ENCODE data around the gene WBP2.

The WBP2 gene

DNA sequence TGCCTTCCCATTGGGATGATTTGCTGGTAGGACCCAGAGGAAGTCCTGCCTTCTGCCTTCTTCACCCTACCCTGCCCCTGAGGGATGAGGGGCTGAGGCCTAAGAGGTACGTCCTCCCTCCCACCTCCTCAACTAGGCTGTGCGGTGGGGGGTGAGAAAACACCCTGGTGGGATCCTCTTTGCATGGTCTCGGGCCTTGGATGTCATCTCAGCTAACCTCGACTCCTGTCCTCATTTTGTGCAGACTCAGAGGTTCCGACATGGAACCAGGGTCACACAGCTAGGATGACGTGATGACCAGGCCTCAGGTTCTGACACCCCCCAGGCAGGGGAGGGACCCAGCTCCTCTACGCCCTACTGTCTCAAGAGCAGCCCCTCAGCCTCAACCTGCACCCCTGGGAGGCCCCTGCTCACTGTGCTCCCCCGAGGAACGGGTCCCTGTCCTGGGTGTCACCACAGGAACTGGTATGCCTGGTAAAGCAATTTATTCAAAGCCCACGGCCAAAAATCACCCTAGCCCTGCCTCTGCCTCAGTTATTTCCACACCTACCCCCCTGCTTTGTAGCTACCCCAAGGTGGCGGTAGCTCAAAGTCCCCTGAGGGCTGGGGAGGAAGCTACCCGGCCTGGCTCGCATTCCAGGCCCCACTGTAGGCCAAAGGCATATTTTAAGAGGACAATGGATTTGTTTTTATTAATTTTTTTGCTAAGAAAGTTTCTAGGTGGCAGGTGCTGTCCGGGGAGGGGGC lies 28.4 kb downstream of the WBP2 start:
- DNase-seq, result no peak

DNA sequence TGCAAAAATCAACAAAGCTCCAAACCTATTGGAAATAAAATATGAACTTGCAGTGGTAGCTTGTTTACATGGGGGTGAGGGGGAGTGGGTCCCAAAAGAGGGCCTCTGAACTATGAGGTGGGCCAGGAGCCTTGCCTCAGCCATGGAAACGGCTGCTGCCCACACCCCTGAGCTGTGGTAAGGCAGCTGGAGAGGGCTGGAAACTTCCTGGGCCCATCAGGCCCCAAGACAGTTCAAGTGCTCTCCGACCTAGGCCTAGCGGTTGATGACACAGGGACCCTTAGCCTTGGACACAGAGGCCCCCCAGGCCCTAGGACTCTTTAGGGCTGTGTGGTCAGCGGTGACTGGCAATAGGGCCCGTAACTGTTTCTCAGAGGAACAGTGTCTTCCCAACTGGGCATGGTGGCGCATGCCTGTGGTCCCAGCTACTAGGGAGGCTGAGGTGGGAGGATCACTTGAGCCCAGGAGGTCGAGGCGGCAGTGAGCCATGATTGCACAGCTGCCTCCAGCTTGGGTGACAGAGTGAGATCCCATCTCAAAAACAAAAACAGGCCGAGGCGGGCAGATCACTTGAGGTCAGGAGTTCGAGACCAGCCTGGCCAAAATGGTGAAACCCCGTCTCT lies 29.3 kb downstream of the WBP2 start:
- DNase-seq, result no peak

DNA sequence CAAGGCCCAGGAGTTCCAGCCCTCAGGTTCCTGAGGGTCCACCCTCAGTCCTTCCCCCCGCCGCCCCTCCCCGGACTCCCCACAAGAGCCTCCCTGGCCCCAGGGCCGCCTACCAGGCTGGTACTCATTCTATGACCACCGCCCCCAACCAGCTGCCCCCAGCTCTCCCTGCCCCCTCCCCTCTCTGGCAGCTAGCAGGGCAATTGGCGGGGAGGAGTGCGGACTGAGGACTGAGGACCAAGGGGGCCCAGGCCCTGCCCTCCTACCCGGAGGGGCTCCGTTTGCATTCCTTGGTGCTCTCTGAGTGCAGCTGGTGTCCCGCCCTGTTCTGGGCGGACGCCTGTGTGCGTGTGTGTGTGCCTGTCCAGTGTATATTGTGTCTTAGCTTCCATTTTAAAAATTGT lies 30.0 kb downstream of the WBP2 start:
- DNase-seq, result no peak

DNA sequence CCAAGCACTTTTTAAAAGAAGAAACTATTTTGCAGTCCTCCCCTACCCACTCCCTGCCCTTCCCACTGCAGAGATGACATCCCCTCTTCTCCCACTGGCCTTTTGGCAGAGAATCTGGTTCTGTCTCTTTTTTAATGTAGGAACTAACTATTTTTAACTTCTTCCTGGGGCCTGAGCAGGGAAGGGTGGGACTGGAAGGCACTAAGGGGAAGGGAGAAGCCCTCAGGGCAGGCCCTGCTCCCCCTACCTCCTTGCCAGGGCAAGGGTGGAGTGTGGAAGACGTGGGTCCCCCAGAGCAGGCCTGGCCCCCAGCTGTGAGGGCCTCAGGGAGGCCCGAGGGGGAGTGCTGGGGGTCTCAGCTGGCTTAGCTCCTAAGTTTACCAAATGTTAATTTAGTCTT lies 30.5 kb downstream of the WBP2 start:
- DNase-seq, result no peak

DNA sequence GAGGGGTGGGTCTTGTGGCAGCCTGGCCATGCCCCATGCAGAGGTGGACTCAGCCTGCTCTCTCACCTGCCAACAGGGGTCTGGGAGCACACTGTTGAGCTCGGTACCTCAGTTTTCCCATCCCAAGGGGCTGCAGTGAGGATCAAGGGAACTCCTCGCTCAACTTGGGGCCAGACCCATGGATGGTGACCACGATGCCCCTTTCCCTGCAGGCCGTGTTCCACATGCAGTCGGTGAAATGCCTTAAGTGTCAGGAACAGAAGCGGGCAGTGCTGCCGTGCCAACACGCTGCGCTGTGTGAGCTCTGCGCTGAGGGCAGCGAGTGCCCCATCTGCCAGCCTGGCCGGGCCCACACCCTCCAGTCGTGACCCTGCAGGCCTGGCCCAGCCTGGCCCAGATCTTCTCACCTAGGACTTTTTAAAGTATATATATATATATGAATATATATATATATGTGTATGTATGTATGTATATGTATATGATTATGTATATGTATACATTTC lies 31.0 kb downstream of the WBP2 start:
- DNase-seq, result no peak

DNA sequence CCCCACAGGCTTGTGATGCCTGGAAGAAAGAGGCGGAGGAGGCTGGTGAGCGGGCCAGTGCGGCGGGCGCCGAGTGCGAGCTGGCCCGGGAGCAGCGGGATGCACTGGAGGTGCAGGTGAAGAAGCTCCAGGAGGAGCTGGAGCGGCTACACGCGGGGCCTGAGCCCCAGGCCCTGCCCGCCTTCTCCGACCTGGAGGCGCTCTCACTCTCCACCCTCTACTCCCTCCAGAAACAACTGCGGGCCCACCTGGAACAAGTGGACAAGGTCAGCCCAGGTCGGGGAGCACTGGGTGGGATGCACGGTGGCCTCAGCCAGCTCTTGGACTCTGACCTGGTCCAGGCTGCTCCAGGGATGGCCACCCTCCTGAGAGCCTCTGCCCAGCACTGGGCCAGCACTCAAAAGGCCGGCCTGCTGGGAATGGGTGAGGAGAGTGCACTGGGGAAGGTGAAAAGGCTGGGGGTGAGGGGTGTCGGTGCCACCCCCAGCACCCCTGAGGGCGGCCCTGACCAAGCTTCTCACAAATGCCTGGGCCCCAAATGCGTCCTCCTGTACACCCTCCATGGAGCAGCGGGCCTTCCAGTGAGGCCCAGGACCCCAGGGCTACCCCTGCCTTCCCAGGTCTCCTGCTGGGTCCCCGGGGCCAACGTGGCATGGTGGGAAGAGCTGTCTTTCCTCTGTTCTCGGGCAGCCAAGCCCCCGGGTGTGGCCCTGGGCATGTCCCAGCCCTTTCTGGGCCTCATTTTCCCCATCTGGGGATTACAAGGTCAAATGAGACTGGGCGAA lies 31.7 kb downstream of the WBP2 start:
- no peak for DNase-seq

DNA sequence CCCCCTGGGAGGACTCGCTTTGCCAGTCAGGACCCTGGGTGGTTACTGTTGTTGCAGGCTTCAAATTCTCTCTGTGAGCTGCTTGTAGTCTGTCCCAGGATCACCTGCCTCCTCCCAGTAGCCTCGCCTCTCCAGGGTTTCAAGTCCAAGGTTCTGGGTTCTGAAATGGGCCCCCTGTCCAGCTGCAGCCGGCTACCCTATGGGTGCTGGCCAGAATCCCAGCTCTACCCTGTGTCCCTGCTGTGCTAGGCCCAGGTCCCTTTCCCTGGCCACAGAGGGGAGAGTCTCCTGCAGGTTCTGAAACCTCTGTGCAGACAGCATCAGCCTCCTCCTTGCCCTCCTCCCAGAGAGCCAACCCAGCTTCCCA lies 32.4 kb downstream of the WBP2 start:
- no peak for DNase-seq

DNA sequence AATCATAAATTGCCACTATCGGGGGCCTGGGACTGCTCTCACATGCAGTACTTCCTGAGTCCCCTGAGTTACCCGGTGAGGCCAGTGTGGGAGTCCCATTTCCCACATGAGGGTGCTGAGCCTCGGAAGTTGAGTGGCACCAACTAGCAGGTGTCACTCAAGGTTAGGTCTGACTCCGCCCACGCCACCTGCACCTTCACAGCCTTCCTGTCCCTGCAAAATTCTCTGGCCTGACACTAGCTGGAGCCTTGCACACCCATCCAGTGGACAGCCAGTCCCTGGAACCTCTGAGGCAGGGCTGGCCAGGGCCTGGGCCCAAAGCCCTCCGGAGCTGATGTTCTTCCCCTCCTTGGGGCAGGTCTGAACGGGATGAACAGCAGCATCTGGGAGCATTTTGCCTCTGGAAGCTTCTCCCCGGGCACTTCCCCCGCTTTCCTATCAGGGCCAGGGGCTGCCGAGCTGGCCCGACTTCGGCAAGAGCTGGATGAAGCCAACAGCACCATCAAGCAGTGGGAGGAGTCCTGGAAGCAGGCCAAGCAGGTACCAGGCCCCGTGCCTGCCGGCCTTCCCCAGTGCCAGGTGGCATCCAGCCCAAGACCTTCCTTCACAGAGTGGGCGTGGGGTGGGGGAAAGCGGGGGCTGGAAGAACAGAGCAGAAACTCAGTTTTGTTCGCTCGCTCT lies 32.9 kb downstream of the WBP2 start:
- no peak for DNase-seq

DNA sequence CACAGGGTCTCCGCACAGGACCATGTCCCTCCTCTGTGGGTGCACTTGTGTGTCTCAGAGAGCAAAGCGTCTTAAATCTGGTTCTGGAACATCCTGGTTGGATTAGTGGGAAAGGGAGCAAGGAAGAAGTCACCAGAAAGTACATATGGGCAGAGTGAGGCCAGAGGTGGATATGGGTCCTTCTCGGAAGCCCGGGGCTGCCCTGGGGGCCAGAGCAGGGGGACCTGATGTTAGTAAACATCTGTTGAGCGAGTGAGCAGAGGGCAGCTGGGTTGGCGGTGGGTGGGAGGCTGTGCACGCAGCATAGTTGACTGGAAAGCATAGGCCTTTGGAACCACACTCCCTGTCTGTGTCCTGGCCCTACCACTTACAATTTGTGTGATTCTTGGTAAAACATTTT lies 33.6 kb downstream of the WBP2 start:
- no peak for DNase-seq

DNA sequence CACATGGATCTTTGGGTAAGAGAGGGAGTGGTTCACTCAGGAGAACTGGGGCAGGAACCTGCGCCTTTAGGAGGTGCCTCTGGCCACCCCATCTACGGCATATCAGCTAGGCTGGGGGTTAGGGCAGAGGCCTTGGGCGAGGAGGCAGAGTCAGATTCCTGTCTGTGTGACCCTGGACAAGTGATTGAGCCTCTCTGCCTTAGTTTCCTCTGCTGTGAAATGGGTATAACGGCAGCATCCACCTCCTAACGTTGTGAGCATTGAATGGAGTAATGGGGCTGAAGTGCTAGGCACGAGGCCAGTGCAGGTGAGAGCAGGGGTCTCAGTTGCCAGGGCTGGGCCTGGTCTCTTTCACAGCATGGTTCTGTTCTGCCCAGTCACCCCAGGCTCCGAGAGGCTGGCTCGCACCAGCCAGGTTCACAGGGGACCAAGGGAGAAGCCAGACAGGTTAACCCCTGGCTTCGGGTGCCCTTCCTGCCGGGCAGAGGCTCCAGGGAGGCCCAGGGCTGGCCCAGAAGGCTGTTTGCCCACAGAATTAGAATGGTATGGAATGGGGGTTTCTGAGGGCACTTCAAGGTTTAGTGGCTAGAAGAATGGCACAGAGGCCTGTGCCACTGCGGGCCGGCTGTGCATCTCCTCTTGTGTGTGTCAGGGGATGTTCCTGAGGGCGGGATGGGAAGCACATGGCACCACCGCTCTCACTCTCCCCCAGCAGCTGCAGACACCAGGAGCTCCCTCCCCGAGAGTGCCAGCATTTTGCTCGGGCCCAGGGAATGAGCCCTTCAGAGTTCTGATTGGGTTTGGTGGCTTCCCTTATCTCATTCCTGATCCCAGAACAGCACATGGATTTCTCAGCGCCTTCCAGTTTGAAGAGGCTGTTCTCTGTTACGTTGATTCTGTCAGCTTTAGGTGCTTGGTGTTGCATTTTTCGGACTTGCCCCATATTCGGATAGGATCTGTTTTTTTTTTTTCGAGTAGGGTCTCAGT lies 34.7 kb downstream of the WBP2 start:
- no peak for DNase-seq

DNA sequence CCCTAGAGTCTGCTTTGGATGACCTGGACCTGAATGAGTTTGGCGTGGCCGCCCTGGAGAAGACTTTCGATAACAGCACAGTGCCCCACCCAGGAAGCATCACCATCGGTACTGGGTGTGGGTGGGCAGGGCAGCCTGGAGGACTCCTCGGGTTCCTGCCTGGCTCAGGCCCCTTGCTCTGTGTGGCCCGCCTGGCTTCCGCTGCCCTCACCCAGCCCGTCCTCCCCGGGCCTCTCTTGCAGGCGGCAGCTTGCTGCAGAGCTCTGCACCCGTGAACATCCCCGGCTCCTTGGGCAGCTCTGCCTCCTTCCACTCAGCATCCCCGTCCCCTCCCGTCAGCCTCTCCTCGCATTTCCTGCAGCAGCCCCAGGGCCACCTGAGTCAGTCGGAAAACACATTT lies 35.5 kb downstream of the WBP2 start:
- DNase-seq, result no peak

DNA sequence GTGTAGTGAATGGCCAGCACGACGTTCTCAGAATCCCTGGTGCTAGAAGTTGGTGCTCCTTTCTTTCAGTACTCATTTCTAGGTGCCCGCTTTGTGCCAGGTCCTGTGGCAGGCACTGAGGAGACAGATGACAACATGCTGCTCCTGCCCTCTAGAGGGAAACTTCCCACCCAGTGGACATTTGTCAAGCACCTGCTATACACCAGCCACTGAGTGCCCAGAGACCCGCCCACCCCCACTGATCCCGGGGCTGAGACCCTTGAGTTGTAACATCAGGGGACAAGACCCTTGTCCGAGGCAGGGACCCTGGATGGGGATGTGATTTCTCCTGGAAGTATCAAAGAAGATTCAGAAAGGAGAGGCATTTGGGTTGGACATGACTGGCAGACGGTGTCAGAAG lies 36.0 kb downstream of the WBP2 start:
- DNase-seq, result no peak

DNA sequence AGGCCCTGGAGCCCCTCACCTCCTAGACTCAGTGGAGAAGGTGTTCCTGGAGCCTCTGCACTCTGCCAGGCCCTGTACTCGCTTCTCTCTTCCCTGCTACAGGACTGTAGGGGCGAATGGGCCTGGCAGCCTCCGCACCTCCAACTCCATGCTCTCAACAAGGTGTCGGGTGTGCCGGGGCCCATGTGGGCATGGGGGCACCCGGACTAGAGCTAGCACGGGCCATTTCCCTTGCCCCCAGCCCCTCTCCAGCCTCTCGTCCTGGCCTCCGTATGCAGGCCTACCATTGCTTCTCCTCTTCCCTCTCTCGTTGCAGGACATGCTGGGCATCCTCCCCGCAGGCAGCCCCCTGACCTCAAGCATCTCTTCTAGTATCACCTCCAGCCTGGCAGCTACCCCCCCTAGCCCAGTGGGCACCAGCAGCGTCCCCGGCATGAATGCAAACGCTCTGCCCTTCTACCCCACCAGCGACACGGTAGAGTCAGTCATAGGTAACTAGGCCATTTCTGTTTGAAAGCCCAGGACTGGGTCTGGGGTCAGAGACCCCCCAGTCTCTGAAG lies 36.7 kb downstream of the WBP2 start:
- DNase-seq, result no peak

DNA sequence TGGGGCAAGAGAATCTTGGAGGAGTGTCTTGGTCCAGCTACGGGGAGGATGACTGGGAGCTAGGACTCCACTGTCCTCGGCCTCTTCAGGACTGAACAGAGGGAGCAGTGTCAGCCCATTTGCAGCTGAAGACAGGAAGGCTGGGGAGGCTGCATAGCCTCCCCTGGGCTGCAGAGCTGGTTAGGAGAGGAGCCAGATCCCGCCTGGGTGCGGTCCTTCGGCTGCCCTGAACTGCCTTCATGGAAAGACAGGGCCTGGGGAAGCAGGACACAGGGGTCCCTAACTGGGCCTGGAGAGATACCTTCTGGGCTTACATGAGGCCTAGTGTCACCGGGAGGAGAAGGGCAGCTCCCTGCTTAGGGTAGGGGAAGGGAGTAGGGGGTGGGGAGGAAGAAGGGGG lies 37.6 kb downstream of the WBP2 start:
- no peak for DNase-seq

DNA sequence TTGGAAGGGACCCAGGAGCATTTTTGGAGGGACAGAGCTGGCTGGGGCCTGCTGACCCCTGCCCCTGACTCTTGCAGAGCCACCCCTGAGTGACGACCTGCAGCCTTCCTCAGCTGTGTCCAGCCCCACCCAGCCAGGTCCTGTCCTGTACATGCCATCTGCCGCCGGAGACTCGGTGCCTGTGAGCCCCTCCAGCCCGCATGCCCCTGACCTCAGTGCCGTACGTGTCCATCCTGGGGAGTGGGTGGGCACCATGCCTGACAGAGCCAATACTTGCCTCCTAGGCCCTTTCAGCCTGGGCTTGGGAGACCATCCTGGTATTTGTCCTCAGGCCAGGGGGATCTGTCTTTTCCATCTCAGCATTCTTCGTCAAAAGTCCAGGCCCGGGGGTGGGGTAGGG lies 38.4 kb downstream of the WBP2 start:
- DNase-seq, result no peak

DNA sequence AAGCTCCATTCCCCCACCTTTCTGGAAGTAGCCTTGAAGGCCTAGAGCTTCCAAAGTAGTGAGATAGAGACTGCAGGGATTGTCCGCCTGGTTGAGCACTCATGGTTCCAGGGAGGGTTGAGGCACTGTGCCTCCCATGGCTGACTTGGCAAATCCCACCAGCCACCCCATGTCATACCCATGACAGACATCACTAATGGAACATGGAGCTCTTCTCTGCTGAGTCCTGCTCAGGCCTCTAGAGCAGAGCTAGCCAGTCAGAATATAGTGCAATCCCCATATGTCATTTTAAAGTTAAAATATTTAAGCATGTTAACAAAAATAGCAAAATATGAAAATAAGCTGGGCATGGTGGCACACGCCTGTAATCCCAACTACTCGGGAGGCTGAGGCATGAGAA lies 39.7 kb downstream of the WBP2 start:
- DNase-seq, result no peak

DNA sequence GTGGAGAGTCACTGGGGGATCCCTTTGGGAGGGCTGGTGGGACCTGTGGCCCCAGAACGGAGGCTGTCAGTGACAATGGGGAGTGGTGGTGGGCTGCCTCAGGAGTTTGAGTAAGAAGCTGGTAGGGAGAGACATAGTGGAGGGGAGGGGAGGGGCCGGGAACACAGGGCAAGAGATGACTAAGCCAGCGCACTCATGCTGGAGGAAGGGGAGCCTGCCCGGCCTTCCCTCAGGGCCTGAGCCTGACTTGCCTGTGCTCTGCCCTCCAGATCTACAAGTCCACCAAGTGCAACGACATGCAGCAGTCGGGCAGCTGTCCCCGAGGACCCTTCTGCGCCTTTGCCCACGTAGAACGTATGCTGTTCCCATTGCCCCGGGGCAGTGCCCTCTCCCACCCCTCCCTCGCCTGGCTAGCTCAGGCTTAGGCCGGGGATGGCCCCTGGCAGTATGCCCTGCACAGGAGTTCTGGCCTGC lies 40.2 kb downstream of the WBP2 start:
- DNase-seq, result no peak

DNA sequence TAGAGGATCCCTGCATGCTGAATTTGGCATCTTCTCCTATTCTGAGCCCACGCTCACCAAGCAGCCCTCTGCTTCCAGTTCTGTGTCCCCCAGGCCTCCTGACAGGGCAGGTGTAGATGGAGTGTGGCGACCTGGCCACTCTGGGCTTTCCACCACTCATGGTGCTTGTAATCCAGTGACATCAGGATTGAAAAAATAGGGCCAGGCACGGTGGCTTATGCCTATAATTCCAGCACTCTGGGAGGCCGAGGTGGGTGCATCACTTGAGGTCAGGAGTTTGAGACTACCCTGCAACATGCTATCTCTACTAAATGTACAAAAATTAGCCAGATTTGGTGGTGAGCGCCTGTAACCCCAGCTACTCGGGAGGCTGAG lies 41.1 kb downstream of the WBP2 start:
- no peak for DNase-seq

DNA sequence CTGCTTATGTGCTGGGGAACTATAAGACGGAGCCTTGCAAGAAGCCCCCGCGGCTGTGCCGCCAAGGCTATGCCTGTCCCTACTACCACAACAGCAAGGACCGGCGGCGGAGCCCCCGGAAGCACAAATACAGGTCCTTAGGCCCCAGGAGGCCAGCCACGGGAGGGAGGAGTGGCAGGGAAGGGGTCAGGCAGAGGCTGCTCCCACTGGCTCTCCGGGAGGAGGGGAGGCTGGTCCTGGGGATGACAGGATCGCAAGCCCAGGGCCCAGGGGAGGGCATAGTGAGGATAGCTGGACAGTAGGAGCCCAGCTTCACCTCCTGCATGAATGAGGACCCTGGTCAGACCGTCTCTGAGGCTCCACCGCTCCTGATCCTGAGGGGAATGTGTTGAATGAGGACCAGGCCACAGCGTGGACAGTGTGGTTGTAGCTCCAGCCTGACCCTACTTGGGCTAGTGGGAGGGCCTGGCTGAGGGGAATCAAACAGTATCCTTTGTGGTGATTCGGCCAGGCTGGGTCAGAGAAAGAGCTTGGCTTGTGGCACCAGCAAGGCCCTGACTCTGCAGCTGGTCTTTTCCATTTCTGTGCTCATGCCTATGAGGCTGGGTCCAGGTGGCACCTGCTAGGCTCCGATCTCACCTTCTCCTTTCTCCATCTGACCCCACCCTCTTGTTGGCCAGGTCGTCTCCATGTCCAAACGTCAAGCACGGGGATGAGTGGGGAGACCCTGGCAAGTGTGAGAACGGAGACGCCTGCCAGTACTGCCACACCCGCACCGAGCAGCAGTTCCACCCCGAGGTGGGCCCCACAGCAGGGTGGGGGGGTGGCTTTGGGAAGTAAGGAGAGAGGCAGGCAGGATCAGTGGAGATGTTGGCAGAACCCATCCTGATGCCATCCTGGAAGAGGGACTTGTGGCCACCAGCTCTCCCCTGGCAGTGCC lies 41.8 kb downstream of the WBP2 start:
- DNase-seq, result no peak
